Right lobe of liver (tissue), 4 donors: ENCODE measurements around the gene DDX43.

Experiments
- POLR2A ChIP-seq: fragments of 450-650 bp; IDR thresholded peaks from one replicate; pipeline ENCODE4 v1.6.1; 2017; ENCODE audit warnings: antibody characterized with exemption, mild to moderate bottlenecking
- TF ChIP-seq, protein P1 (sequence below), 4 donors: fragments of 200-600 bp in 3 of 4; fragments of 450-650 bp in 1 of 4; IDR thresholded peaks; one replicate each; pipeline versions ENCODE4 v1.5.1 to v1.8.0; 2016 to 2022; ENCODE audit warnings: antibody characterized with exemption in 4 of 4, mild to moderate bottlenecking in 2 of 4
- donor health status: DM: no; HTN: no; CAD: no.
- donor health status: DM: no; HTN: no; CAD: no.
- donor health status: DM: no; HTN: yes; CAD: no.

DNA sequence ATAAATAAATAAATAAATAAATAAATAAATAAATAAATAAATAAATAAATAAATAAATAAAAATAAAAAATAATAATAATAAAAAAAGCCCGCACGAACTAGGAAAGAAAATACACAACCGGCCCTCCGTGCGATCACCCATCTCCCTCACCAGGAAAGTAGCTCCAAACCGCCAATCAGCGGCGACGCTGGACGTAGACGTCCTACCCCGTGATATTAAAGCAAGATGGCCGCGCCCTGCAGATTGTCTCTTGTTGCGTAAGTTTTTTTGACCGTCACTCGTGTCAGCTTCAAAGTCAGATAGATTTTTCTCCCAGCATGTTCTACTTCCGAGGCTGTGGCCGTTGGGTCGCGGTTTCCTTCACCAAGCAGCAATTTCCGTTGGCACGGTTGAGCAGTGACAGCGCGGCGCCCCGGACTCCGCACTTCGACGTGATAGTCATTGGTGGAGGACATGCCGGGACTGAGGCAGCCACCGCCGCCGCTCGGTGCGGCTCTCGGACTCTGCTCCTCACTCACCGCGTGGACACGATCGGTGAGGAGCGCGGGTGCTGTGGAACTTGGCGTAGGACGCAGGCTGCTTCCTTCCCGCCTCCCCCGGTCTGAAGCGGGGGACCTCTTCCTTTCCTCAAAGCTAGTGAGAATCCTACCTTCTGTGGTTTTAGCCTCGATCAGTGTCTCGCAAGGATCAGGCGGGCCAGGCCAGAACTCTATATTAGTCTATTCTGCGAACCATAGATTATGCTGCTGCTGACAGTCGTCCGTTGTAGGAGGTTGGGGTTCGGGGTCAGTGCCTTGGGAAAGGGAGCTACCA, 67.1 kb downstream of the DDX43 start, which contains the start of gene MTO1:
- TF ChIP-seq, protein P1, sequence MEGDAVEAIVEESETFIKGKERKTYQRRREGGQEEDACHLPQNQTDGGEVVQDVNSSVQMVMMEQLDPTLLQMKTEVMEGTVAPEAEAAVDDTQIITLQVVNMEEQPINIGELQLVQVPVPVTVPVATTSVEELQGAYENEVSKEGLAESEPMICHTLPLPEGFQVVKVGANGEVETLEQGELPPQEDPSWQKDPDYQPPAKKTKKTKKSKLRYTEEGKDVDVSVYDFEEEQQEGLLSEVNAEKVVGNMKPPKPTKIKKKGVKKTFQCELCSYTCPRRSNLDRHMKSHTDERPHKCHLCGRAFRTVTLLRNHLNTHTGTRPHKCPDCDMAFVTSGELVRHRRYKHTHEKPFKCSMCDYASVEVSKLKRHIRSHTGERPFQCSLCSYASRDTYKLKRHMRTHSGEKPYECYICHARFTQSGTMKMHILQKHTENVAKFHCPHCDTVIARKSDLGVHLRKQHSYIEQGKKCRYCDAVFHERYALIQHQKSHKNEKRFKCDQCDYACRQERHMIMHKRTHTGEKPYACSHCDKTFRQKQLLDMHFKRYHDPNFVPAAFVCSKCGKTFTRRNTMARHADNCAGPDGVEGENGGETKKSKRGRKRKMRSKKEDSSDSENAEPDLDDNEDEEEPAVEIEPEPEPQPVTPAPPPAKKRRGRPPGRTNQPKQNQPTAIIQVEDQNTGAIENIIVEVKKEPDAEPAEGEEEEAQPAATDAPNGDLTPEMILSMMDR (IDR thresholded peaks at IDR 0.05), result no peak
- TF ChIP-seq POLR2A, result peak; percentile 78
